T-helper 22 cell (primary cell): Measurements from ENCODE around the gene PRLH.
"Not testable (repeated sequence)": the region's sequence is repeated elsewhere in the genome, so short reads cannot be mapped to it uniquely, and the experiment has no call there.

Experiments used
- DNase-seq: peaks from one replicate; pipeline ENCODE4 v3.0.0-alpha.2; 2020; ENCODE audit warnings: low read depth

Gene PRLH

DNA sequence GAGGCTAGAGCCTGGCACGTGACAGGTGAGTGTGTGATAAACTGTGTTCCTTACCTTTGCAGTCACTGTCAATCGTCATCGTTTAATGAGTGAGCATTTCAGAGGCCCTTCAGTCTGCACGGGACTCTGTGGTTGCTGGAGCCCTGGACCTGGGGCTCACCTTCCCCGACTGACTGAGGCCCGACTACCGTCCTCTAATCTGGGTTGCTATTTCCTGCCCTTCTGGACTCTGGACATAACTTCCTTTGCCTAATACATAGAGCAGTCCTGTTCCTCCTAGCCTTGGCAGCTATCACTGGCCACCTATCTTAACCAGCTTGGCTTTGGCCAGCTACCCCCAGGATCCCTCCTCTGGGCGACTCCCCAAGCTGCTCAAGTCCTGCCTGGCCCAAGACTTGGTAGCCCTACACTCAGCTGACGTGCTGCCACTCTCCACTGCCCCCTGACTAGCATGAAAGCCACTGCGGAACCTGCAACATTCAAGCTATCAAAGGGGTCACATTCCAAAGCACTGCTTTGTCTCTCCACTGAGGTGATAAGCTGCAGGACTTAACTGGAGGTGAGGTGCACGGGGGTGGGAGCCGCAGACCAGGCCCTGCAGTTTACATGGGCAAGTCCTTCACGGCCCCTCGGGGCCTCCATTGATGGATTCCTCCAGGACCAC lies 35.2 kb downstream of the PRLH start:
- no peak for DNase-seq

- no peak for DNase-seq
These were observed 36.0 kb downstream of the PRLH start for GRCh38 chr2:237602409-237602808.

DNA sequence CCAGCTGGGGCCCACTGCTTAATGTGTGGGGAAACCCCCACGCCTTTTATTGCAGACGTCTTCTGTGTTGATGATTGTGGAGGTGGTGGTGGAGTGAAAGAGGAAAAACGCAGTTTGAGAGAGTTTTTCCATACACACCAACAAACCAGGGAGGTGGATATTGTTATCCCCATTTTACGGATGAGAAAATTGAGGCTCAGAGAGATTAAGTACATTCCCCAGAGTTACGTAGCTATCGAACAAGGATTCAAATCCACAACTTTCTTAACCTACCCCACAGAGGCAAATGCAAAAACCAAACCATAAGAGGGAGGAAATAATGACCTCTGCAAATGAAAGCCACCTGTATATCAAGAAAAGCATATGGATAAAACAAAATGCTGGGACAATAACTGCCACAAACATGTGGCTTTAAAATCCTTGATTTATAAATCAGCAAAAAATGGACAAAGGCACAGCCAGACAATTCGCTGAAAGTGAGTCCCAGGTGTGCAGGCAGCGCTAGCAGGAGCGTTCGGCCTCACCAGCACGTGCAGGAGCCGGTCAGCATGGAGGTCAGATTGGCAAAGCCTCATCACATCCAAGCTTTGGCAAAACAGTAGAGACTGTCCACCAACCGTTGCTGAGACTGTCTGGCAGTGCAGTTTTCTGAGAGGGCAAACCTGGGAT lies 36.8 kb downstream of the PRLH start:
- DNase-seq = no peak

- peak; percentile 46 for DNase-seq
These were observed 37.5 kb downstream of the PRLH start for GRCh38 chr2:237603718-237604362.

DNA sequence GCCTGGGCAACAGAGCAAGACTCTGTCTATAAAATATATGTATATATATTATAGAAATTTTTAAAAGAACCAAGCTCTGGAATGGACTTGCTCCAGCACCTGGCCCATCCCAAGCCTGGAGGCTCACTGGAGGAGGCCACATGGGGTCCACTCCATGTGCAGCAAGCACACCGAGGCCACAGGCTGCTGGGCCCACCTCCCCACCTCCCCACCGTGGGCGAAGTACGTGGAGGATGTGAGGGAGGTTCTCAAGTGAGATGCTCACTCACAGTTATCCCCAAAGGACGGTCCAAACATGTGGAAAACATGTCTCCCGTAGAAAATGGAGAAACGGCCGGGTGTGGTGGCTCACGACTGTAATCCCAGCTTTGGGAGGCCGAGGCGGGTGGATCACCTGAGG lies 38.0 kb downstream of the PRLH start:
- no peak for DNase-seq

DNA sequence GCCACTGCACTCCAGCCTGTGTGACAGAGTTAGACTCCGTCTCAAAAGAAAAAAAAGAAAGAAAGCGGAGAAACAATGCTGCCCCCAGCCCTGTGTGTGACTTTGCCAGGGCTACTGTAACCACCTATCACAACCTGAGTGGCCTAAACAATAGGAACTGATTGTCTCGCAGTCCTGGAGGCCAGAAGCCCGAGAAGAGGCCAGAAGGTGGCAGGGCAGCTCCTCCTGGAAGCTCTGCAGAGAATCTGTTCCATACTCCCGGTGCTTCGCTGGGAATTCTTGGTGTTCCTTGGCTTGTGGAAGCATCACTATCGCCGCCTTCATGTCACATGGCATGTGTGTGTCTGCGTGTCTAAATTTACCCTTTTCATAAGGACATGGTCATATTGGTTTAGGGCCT lies 38.6 kb downstream of the PRLH start:
- no peak for DNase-seq

GRCh38 chr2:237606522-237606921 lies 40.1 kb downstream of the PRLH start:
- not testable (repeated sequence) for DNase-seq

- no peak for DNase-seq
These were observed 46.4 kb downstream of the PRLH start for GRCh38 chr2:237612527-237613357.

- no peak for DNase-seq
These were observed 47.3 kb downstream of the PRLH start for GRCh38 chr2:237613679-237614078.

GRCh38 chr2:237614151-237614720 lies 47.9 kb downstream of the PRLH start:
- DNase-seq = no peak

DNA sequence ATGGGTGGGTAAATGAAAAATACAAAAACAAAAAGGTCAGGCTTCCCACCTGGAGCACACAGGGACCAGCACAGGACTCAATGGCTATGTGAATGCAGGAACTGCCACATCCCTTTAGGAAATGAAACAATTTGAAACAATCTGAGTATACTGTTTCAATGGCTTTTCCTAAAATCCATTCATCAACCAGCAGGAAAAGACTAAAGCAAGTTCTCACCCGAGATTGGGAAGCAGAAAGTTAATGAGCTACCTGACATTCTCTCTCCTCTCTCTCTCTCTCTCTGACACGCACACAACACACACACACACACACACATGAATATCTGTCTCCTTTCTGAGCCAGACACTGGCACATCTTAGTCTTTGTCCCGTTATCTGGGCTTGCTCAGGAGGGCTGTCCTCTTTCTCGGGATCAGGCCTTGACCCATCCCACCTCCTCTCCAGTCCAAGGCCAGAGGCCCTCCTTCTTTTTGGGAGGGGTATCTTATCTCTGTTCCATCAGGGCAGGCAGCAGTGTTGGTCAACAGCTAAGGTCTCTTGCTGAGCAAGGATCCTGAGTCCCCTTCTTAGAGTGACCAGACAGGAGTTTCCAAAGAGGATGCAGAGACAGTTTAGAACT lies 49.4 kb downstream of the PRLH start:
- no peak for DNase-seq

- DNase-seq = no peak
These were observed 50.0 kb downstream of the PRLH start for GRCh38 chr2:237616373-237616733.
